Measurements from ENCODE around the gene LMF2. TPM values are rescaled to one million over a fixed set of nuclear protein-coding genes. Genes with fewer than 3 reads are reported as not detected.

Gene LMF2
- total RNA-seq, 1 experiment from 2014 or later: 42.4 TPM

GRCh38 chr22:50463188-50463900 is 44.2 kb downstream of the LMF2 start:
- Histone ChIP-seq H3K9me2 (replicated peaks; ENCODE audit: low read length) (no peaks in the 10 kb centered on the region), H3F3A (ENCODE audit: low read length, unreplicated experiment) (no peaks in the 10 kb centered on the region), H3K4me1 (ENCODE audit: insufficient read depth, low read length) (no peaks in the 10 kb centered on the region), H3K9ac (ENCODE audit: low read length) (no peak overlapping the region), H3K27me3 (ENCODE audit: low read length) (no peaks in the 10 kb centered on the region), H4K20me1 (ENCODE audit: low read length) (no peaks in the 10 kb centered on the region), H3K9me3 (ENCODE audit: low read length) (no peaks in the 10 kb centered on the region), H3K36me3 (ENCODE audit: low read depth, low read length) (no peaks in the 10 kb centered on the region; the same call in 1 of the 2 replicates), H3K27ac (ENCODE audit: low read length) (no peak overlapping the region), H2AFZ (ENCODE audit: low read length) (no peak overlapping the region), H3K4me2 (ENCODE audit: low read length) (no peak overlapping the region), H3K4me3 (ENCODE audit: low read length) (no peak overlapping the region), H3K79me2 (ENCODE audit: low read length) (no peaks in the 10 kb centered on the region; the same call in 1 of the 2 replicates)
- TF ChIP-seq CTCF (conservative IDR thresholded peaks at IDR 0.05; ENCODE audit: low read depth, low read length) (no peak), EZH2phosphoT487 (IDR thresholded peaks at IDR 0.05; ENCODE audit: borderline replicate concordance, low read length) (no peak), EZH2 (IDR thresholded peaks at IDR 0.05; ENCODE audit: low read length, unreplicated experiment) (no peak)
- intact Hi-C loops (cut with micrococcal nuclease): no loop called here
- CTCF ChIA-PET: no interaction called here
- DNase-seq (no peak), ATAC-seq (no peak)
- POLR2A ChIA-PET (ENCODE audit: unreplicated experiment): no interaction called here
- BruUV-seq (replicated peaks): no TSS peak

GRCh38 chr22:50461979-50462540 is 45.4 kb downstream of the LMF2 start:
- POLR2A ChIA-PET (ENCODE audit: unreplicated experiment): no interaction called here
- Histone ChIP-seq H3K9ac (ENCODE audit: low read length) (no peak overlapping the region), H3K36me3 (ENCODE audit: low read depth, low read length) (no peaks in the 10 kb centered on the region; the same call in 1 of the 2 replicates), H3F3A (ENCODE audit: low read length, unreplicated experiment) (no peaks in the 10 kb centered on the region), H3K4me2 (ENCODE audit: low read length) (no peak overlapping the region), H2AFZ (ENCODE audit: low read length) (no peak overlapping the region), H3K9me2 (replicated peaks; ENCODE audit: low read length) (no peaks in the 10 kb centered on the region), H3K79me2 (ENCODE audit: low read length) (no peaks in the 10 kb centered on the region), H3K4me3 (ENCODE audit: low read length) (no peak overlapping the region), H3K27ac (ENCODE audit: low read length) (no peak overlapping the region), H3K4me1 (ENCODE audit: insufficient read depth, low read length) (no peaks in the 10 kb centered on the region), H4K20me1 (ENCODE audit: low read length) (no peaks in the 10 kb centered on the region), H3K27me3 (ENCODE audit: low read length) (no peaks in the 10 kb centered on the region), H3K9me3 (ENCODE audit: low read length) (no peaks in the 10 kb centered on the region)
- intact Hi-C loops (cut with micrococcal nuclease): no loop called here
- CTCF ChIA-PET: no interaction called here
- no TSS peak for BruUV-seq (replicated peaks)
- DNase-seq: no peak
- ATAC-seq: no peak
- TF ChIP-seq EZH2 (IDR thresholded peaks at IDR 0.05; ENCODE audit: low read length, unreplicated experiment) (no peak), CTCF (conservative IDR thresholded peaks at IDR 0.05; ENCODE audit: low read depth, low read length) (no peak), EZH2phosphoT487 (IDR thresholded peaks at IDR 0.05; ENCODE audit: borderline replicate concordance, low read length) (no peak)

GRCh38 chr22:50461536-50461935 is 46.0 kb downstream of the LMF2 start:
- DNase-seq: no peak
- Histone ChIP-seq H3K4me2 (ENCODE audit: low read length) (no peak overlapping the region), H2AFZ (ENCODE audit: low read length) (no peak overlapping the region), H3K36me3 (ENCODE audit: low read depth, low read length) (no peaks in the 10 kb centered on the region), H4K20me1 (ENCODE audit: low read length) (no peaks in the 10 kb centered on the region), H3K27me3 (ENCODE audit: low read length) (no peaks in the 10 kb centered on the region), H3K9me3 (ENCODE audit: low read length) (no peaks in the 10 kb centered on the region), H3K4me1 (ENCODE audit: insufficient read depth, low read length) (no peaks in the 10 kb centered on the region), H3K9ac (ENCODE audit: low read length) (no peak overlapping the region), H3K79me2 (ENCODE audit: low read length) (no peaks in the 10 kb centered on the region), H3K27ac (ENCODE audit: low read length) (no peak overlapping the region), H3K9me2 (replicated peaks; ENCODE audit: low read length) (no peaks in the 10 kb centered on the region), H3K4me3 (ENCODE audit: low read length) (no peak overlapping the region), H3F3A (ENCODE audit: low read length, unreplicated experiment) (no peaks in the 10 kb centered on the region)
- BruUV-seq (replicated peaks): no TSS peak
- intact Hi-C loops (cut with micrococcal nuclease): no loop called here
- ATAC-seq: no peak
- no peak for TF ChIP-seq EZH2 (IDR thresholded peaks at IDR 0.05; ENCODE audit: low read length, unreplicated experiment)
- ChIA-PET CTCF (no interaction called here), POLR2A (ENCODE audit: unreplicated experiment) (no interaction called here)
